Glutamatergic neuron (in vitro differentiated cells): ENCODE data around the gene AP5Z1. TPM values are rescaled to one million over a fixed set of nuclear protein-coding genes. Genes with fewer than 3 reads are reported as not detected.

Source experiments
- DNase-seq: peaks from one replicate; pipeline ENCODE4 v3.0.0; 2022
- H3K27ac Mint-ChIP-seq: one replicate; pipeline ENCODE4 v1.8.0; 2020; ENCODE audit warnings: mild to moderate bottlenecking, mixed read lengths, inconsistent platforms; ENCODE audit not compliant: unreplicated experiment
- H3K27me3 Mint-ChIP-seq: one replicate; pipeline ENCODE4 v1.8.0; 2020; ENCODE audit warnings: mild to moderate bottlenecking, moderate library complexity, mixed read lengths, inconsistent platforms; ENCODE audit not compliant: unreplicated experiment
- H3K36me3 Mint-ChIP-seq: one replicate; pipeline ENCODE4 v1.8.0; 2020; ENCODE audit warnings: mild to moderate bottlenecking, mixed read lengths, inconsistent platforms; ENCODE audit not compliant: unreplicated experiment
- H3K4me1 Mint-ChIP-seq: one replicate; pipeline ENCODE4 v1.8.0; 2020; ENCODE audit warnings: mild to moderate bottlenecking, low read depth, mixed read lengths, inconsistent platforms; ENCODE audit not compliant: unreplicated experiment
- H3K4me3 Mint-ChIP-seq: one replicate; pipeline ENCODE4 v1.8.0; 2020; ENCODE audit warnings: mild to moderate bottlenecking, mixed read lengths, inconsistent platforms; ENCODE audit not compliant: unreplicated experiment
- H3K9me3 Mint-ChIP-seq: one replicate; pipeline ENCODE4 v1.8.0; 2020; ENCODE audit warnings: mild to moderate bottlenecking, moderate library complexity, mixed read lengths, inconsistent platforms; ENCODE audit not compliant: unreplicated experiment
- CTCF ChIP-seq: fragments of 200-600 bp; sonication (generic); IDR thresholded peaks from one replicate; pipeline ENCODE4 v1.5.0; 2021; ENCODE audit not compliant: partially characterized antibody, unreplicated experiment
- total RNA-seq: library from RNA; stranded (reverse); fragmentation: NEBNext Ultra II Directional; extraction: Animal tissue kit (Norgen Biotek cat#: 25700); gene quantifications from one replicate; pipeline ENCODE4 v1.2.1, GENCODE V29; 2021; ENCODE audit not compliant: unreplicated experiment

AP5Z1 gene
- total RNA-seq, 1 donor from 2014 or later, result 49.8 TPM

GRCh38 chr7:4790078-4790465 is 14.6 kb downstream of the AP5Z1 start:
- Mint-ChIP-seq H3K4me3 (no peak overlapping the region), H3K36me3 (peaks cover 4% of the 10 kb centered on the region), H3K27ac (no peak overlapping the region), H3K4me1 (peaks cover 4% of the 10 kb centered on the region), H3K9me3 (peaks cover 12% of the 10 kb centered on the region), H3K27me3 (peaks cover 4% of the 10 kb centered on the region)
- no peak for DNase-seq
- no peak for TF ChIP-seq CTCF

- Mint-ChIP-seq H3K36me3 (peaks cover 4% of the 10 kb centered on the region), H3K27ac (no peak overlapping the region), H3K9me3 (peaks cover 12% of the 10 kb centered on the region), H3K4me3 (no peak overlapping the region), H3K27me3 (peaks cover 4% of the 10 kb centered on the region), H3K4me1 (peaks cover 4% of the 10 kb centered on the region)
- no peak for DNase-seq
- TF ChIP-seq CTCF, result no peak
Measured at GRCh38 chr7:4790516-4790991, 15.1 kb downstream of the AP5Z1 start.

GRCh38 chr7:4791101-4791737 is 15.8 kb downstream of the AP5Z1 start:
- peaks cover 4% of the 10 kb centered on the region for H3K4me1 Mint-ChIP-seq
- H3K36me3 Mint-ChIP-seq, result peaks cover 4% of the 10 kb centered on the region
- DNase-seq, result peak; percentile 17
- H3K4me3 Mint-ChIP-seq, result peak overlapping the region; percentile 14
- H3K27ac Mint-ChIP-seq, result no peak overlapping the region
- no peak for TF ChIP-seq CTCF
- H3K27me3 Mint-ChIP-seq, result peaks cover 4% of the 10 kb centered on the region
- peaks cover 7% of the 10 kb centered on the region for H3K9me3 Mint-ChIP-seq

GRCh38 chr7:4791738-4792536 is 16.5 kb downstream of the AP5Z1 start:
- Mint-ChIP-seq H3K36me3 (peaks cover 4% of the 10 kb centered on the region), H3K4me1 (peaks cover 4% of the 10 kb centered on the region), H3K27ac (no peak overlapping the region), H3K9me3 (peaks cover 7% of the 10 kb centered on the region), H3K4me3 (peak overlapping the region; percentile 14), H3K27me3 (peaks cover 4% of the 10 kb centered on the region)
- peak; percentile 99 for TF ChIP-seq CTCF
- peak; percentile 92 for DNase-seq
